ENCODE measurements around the gene TECR. TPM values are rescaled to one million over a fixed set of nuclear protein-coding genes. Genes with fewer than 3 reads are reported as not detected.
"Not testable (repeated sequence)": the region's sequence is repeated elsewhere in the genome, so short reads cannot be mapped to it uniquely, and the experiment has no call there.

The TECR gene
- total and polyA plus RNA-seq, 9 of the 15 experiments (the other 6 are each of a cell fraction or from before 2014, with no cell fraction given): 29.3 to 211 (median 81.4) TPM

DNA sequence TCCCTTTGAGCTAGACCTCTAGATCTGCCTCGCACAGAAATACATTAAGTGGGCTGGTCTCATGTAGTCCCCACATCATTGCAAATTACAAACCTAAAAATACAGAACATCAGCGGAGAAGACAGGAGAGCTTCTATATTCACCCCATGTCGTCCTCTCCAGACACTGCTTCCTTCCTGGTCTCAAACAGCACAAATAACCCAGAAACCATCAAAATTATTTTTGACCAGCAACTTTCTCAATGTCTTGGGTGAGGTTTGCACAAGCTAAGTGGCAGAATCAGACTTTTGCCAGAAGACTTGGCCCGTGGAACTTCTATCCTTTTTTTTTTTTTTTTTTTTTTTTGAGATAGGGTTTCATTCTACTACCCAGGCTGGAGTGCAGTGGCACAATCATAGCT, 81.7 kb downstream of the TECR start:
- Histone ChIP-seq H3K9me3 (replicated peaks; ENCODE audit: control insufficient read depth, insufficient read depth, low read depth, low read length) (no peaks in the 10 kb centered on the region), H3K4me3 (no peak overlapping the region), H3K36me3 (ENCODE audit: control insufficient read depth, insufficient read depth, low read length) (no peaks in the 10 kb centered on the region), H3K27ac (ENCODE audit: extremely low read depth, low read depth, low read length) (no peak overlapping the region), H3K79me2 (ENCODE audit: control insufficient read depth, insufficient read depth, low read length) (no peaks in the 10 kb centered on the region), H3K9ac (ENCODE audit: insufficient read depth in 1 of 2, low read depth in 2 of 2, low read length in 2 of 2) (no peak overlapping the region), H2AFZ (ENCODE audit: low read depth, low read length) (no peak overlapping the region), H3K4me1 (replicated peaks in 1 of 2; ENCODE audit: control insufficient read depth in 2 of 2, insufficient read depth in 2 of 2, low read length in 2 of 2) (peaks cover 4% of the 10 kb centered on the region in 2 experiments; a peak in 2 of 5 replicates), H4K20me1 (replicated peaks; ENCODE audit: control insufficient read depth, insufficient read depth, low read length) (no peaks in the 10 kb centered on the region), H3K9me1 (ENCODE audit: control insufficient read depth, insufficient read depth, low read length) (no peaks in the 10 kb centered on the region), H3K27me3 (ENCODE audit: control insufficient read depth in 2 of 2, insufficient read depth in 2 of 2, low read length in 2 of 2) (peaks cover 9 to 19% of the 10 kb centered on the region in 2 experiments; a peak in 3 of 5 replicates), H3K4me2 (ENCODE audit: insufficient read depth, low read length) (no peak overlapping the region)
- POLR2A ChIA-PET: no interaction called here
- WGBS (ENCODE audit: insufficient coverage, low coverage, missing lambda C conversion rate): 6% methylated on average over 4 of the region's 4 CpGs
- DNase-seq (ENCODE audit: extremely low read depth in 1 of 4, low spot score in 3 of 4) (no peak), ATAC-seq (no peak), FAIRE-seq (no peak)
- intact Hi-C loops (cut with micrococcal nuclease) (no loop called here), in situ Hi-C loops (cut with MboI) (no loop called here)
- TF ChIP-seq MLX (CRISPR knock-in tag; conservative IDR thresholded peaks at IDR 0.05) (no peak), GABPB1 (CRISPR knock-in tag; IDR thresholded peaks at IDR 0.05) (no peak), MLLT1 (IDR thresholded peaks at IDR 0.05) (no peak), KLF10 (CRISPR knock-in tag; IDR thresholded peaks at IDR 0.05) (no peak), ZNF143 (CRISPR knock-in tag; IDR thresholded peaks at IDR 0.05) (no peak), ZNF311 (CRISPR knock-in tag; IDR thresholded peaks at IDR 0.05) (no peak), PRPF4 (IDR thresholded peaks at IDR 0.05; ENCODE audit: insufficient read depth, low read depth, low read length, poor library complexity, severe bottlenecking) (no peak), ZNF696 (CRISPR knock-in tag; conservative IDR thresholded peaks at IDR 0.05) (no peak), NR2F6 (CRISPR knock-in tag; IDR thresholded peaks at IDR 0.05) (no peak), CBX5 (IDR thresholded peaks at IDR 0.05; ENCODE audit: borderline replicate concordance, low read depth) (no peak), NR3C1 (CRISPR knock-in tag; IDR thresholded peaks at IDR 0.05) (no peak), MBD2 (IDR thresholded peaks at IDR 0.05; ENCODE audit: borderline replicate concordance, low read depth) (no peak), SRSF1 (IDR thresholded peaks at IDR 0.05; ENCODE audit: low read depth, low read length) (no peak), MCM3 (IDR thresholded peaks at IDR 0.05) (no peak), NRF1 (conservative IDR thresholded peaks at IDR 0.05 in 1 of 2, IDR thresholded peaks at IDR 0.05 in 1 of 2) (no peak), ZFPM2 (CRISPR knock-in tag; IDR thresholded peaks at IDR 0.05) (no peak)
- CTCF ChIA-PET (ENCODE audit: low intra/inter-chr PET ratio): no interaction called here
- no TSS peak for BruUV-seq (replicated peaks)

DNA sequence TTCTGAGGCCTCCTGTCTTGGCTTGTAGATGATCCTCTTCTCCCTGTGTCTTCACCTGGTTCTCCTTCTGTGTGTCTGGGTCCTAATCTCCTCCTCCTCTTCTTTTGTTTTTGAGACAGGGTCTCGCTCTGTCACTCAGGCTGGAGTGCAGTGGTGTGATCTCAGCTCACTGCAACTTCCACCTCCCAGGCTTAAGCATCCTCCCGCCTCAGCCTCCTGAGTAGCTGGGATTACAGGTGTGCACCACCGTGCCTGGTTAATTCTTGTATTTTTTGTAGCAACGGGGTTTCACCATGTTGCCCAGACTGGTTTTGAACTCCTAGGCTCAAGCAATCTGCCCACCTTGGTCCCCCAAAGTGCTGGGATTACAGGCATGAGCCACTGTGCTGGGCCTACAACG, 82.8 kb downstream of the TECR start:
- H3K27me3 ChIP-seq (ENCODE audit: control insufficient read depth in 2 of 2, insufficient read depth in 2 of 2, low read length in 2 of 2): peaks cover 7 to 13% of the 10 kb centered on the region in 2 experiments; a peak in 3 of 5 replicates
- DNase-seq (ENCODE audit: extremely low read depth in 1 of 4, low spot score in 3 of 4); H3K4me2 ChIP-seq (ENCODE audit: insufficient read depth, low read length); H3K9ac ChIP-seq (ENCODE audit: insufficient read depth in 1 of 2, low read depth in 2 of 2, low read length in 2 of 2); ATAC-seq; H3K4me1 ChIP-seq (replicated peaks in 1 of 2; ENCODE audit: control insufficient read depth in 2 of 2, insufficient read depth in 2 of 2, low read length in 2 of 2); H4K20me1 ChIP-seq (replicated peaks; ENCODE audit: control insufficient read depth, insufficient read depth, low read length); in situ Hi-C loops (cut with MboI); H3K9me3 ChIP-seq (replicated peaks; ENCODE audit: control insufficient read depth, insufficient read depth, low read depth, low read length); BruUV-seq (replicated peaks); CTCF ChIA-PET (ENCODE audit: low intra/inter-chr PET ratio); H3K79me2 ChIP-seq (ENCODE audit: control insufficient read depth, insufficient read depth, low read length); H3K36me3 ChIP-seq (ENCODE audit: control insufficient read depth, insufficient read depth, low read length); FAIRE-seq; H2AFZ ChIP-seq (ENCODE audit: low read depth, low read length); intact Hi-C loops (cut with micrococcal nuclease); H3K27ac ChIP-seq (ENCODE audit: extremely low read depth, low read depth, low read length); POLR2A ChIA-PET; H3K9me1 ChIP-seq (ENCODE audit: control insufficient read depth, insufficient read depth, low read length); H3K4me3 ChIP-seq: not testable (repeated sequence)
- WGBS (ENCODE audit: insufficient coverage, low coverage, missing lambda C conversion rate): 2% methylated on average over 5 of the region's 5 CpGs
